ENCODE measurements around the gene PPIL3. TPM values are rescaled to one million over a fixed set of nuclear protein-coding genes. Genes with fewer than 3 reads are reported as not detected.
"Not testable (repeated sequence)": the region's sequence is repeated elsewhere in the genome, so short reads cannot be mapped to it uniquely, and the experiment has no call there.

PPIL3 gene
- polyA plus RNA-seq, 1 of the 3 experiments (the other 2 are of a cell fraction), result 44.9 TPM

DNA sequence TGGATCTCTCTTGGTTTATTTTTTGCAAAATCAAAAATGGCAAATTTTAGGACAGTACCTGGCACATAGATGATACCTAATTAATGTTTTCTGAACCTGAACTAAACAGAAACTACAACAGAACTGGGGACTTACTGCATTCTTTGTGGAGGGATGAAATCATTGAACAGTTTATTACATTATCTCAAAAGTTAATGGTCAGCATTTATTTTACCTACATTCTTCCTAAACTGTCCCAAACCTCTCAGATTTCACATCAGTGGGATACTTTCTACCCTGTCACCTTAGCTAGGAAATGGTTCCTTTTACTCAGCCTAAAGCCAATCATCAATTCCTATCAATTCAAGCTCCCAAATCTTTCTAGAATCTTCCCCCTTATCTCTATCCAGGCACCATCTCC, 10.6 kb upstream of the PPIL3 start:
- no peak overlapping the region for H2AFZ ChIP-seq (ENCODE audit: low read depth)
- no peaks in the 10 kb centered on the region; a peak in 1 of 4 replicates for H3K4me1 ChIP-seq (ENCODE audit: control insufficient read depth in 1 of 2, insufficient read depth in 2 of 2, low read depth in 1 of 2, low read length in 1 of 2)
- H3K79me2 ChIP-seq (ENCODE audit: insufficient read depth), result no peaks in the 10 kb centered on the region

GRCh38 chr2:200881715-200882249, 7.1 kb downstream of the PPIL3 start:
- H4K20me1 ChIP-seq (ENCODE audit: insufficient read depth); H3F3A ChIP-seq (replicated peaks; ENCODE audit: insufficient read depth); H3K4me1 ChIP-seq (ENCODE audit: control insufficient read depth in 1 of 2, insufficient read depth in 2 of 2, low read depth in 1 of 2, low read length in 1 of 2); H3K79me2 ChIP-seq (ENCODE audit: insufficient read depth); H3K4me2 ChIP-seq; H3K27me3 ChIP-seq (ENCODE audit: insufficient read depth); CTCF ChIA-PET; H3K9me3 ChIP-seq; POLR2A ChIA-PET; H3K9ac ChIP-seq; H3K27ac ChIP-seq (ENCODE audit: low read depth in 2 of 2, low read length in 1 of 2); H3K9me2 ChIP-seq; H2AFZ ChIP-seq (ENCODE audit: low read depth); H3K4me3 ChIP-seq (ENCODE audit: low read depth in 2 of 2, low read length in 1 of 2); DNase-seq: not testable (repeated sequence)
- H3K36me3 ChIP-seq (replicated peaks in 1 of 2; ENCODE audit: control insufficient read depth in 1 of 2, insufficient read depth in 2 of 2, low read length in 1 of 2), result peaks cover 25 to 68% of the 10 kb centered on the region in 2 experiments
- WGBS (ENCODE audit: low lambda C conversion rate), result 87% methylated on average over 2 of the region's 2 CpGs

More for the DNA sequence above, 10.6 kb upstream of the PPIL3 start:
- ChIA-PET POLR2A (no interaction called here), CTCF (no interaction called here)
- Histone ChIP-seq H3K27me3 (ENCODE audit: insufficient read depth) (no peaks in the 10 kb centered on the region), H3K27ac (ENCODE audit: low read depth in 2 of 2, low read length in 1 of 2) (no peak overlapping the region), H3K9ac (no peak overlapping the region), H3F3A (replicated peaks; ENCODE audit: insufficient read depth) (peaks cover 38% of the 10 kb centered on the region), H3K9me3 (no peaks in the 10 kb centered on the region), H3K9me2 (no peaks in the 10 kb centered on the region), H4K20me1 (ENCODE audit: insufficient read depth) (no peaks in the 10 kb centered on the region), H3K36me3 (replicated peaks in 1 of 2; ENCODE audit: control insufficient read depth in 1 of 2, insufficient read depth in 2 of 2, low read length in 1 of 2) (peaks cover 72 to 76% of the 10 kb centered on the region in 2 experiments), H3K4me3 (ENCODE audit: low read depth in 2 of 2, low read length in 1 of 2) (no peak overlapping the region), H3K4me2 (no peak overlapping the region)
- DNase-seq, result no peak
- TF ChIP-seq RAD21 (IDR thresholded peaks at IDR 0.05; ENCODE audit: low read length) (no peak), RXRA (IDR thresholded peaks at IDR 0.05; ENCODE audit: borderline replicate concordance, low read depth) (no peak), NRF1 (IDR thresholded peaks at IDR 0.05; ENCODE audit: low read depth, low read length) (no peak), ELF1 (IDR thresholded peaks at IDR 0.05) (no peak), RCOR1 (IDR thresholded peaks at IDR 0.05; ENCODE audit: low read length) (no peak), MXI1 (IDR thresholded peaks at IDR 0.05; ENCODE audit: low read depth, low read length) (no peak), EP300 (IDR thresholded peaks at IDR 0.05; ENCODE audit: borderline replicate concordance in 1 of 2, low read depth in 1 of 2, low read length in 1 of 2) (no peak), FOXJ3 (CRISPR knock-in tag; IDR thresholded peaks at IDR 0.05) (no peak), JUND (IDR thresholded peaks at IDR 0.05) (no peak)

GRCh38 chr2:200878289-200878880, 10.5 kb downstream of the PPIL3 start:
- H3K4me1 ChIP-seq (ENCODE audit: control insufficient read depth in 1 of 2, insufficient read depth in 2 of 2, low read depth in 1 of 2, low read length in 1 of 2), result no peaks in the 10 kb centered on the region
- ChIA-PET POLR2A (interaction anchor here (1.0 kb wide), 1 partner anchor 51 kb away, joined by 3 read pairs; no protein-coding TSS in a partner anchor), CTCF (interaction anchor here (0.7 to 0.9 kb wide), 2 partner anchors 9 to 165 kb away, joined by 3 to 4 read pairs; no protein-coding TSS in a partner anchor)
- no peak overlapping the region for H3K4me3 ChIP-seq (ENCODE audit: low read depth in 2 of 2, low read length in 1 of 2)
- TF ChIP-seq JUND (IDR thresholded peaks at IDR 0.05) (no peak), REST (IDR thresholded peaks at IDR 0.05; ENCODE audit: low read depth, low read length) (no peak), RXRA (IDR thresholded peaks at IDR 0.05; ENCODE audit: borderline replicate concordance, low read depth) (no peak), POLR2AphosphoS5 (IDR thresholded peaks at IDR 0.05; ENCODE audit: low read depth, low read length) (no peak), ELF1 (IDR thresholded peaks at IDR 0.05) (no peak), RFX5 (IDR thresholded peaks at IDR 0.05; ENCODE audit: low read length) (no peak)
- TF ChIP-seq, protein P1, sequence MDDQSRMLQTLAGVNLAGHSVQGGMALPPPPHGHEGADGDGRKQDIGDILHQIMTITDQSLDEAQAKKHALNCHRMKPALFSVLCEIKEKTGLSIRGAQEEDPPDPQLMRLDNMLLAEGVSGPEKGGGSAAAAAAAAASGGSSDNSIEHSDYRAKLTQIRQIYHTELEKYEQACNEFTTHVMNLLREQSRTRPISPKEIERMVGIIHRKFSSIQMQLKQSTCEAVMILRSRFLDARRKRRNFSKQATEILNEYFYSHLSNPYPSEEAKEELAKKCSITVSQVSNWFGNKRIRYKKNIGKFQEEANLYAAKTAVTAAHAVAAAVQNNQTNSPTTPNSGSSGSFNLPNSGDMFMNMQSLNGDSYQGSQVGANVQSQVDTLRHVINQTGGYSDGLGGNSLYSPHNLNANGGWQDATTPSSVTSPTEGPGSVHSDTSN (IDR thresholded peaks at IDR 0.05), result no peak
- no peaks in the 10 kb centered on the region for H3K9me3 ChIP-seq
- H3K36me3 ChIP-seq (replicated peaks in 1 of 2; ENCODE audit: control insufficient read depth in 1 of 2, insufficient read depth in 2 of 2, low read length in 1 of 2), result peaks cover 21 to 84% of the 10 kb centered on the region in 2 experiments
- no peak for DNase-seq
- H4K20me1 ChIP-seq (ENCODE audit: insufficient read depth), result no peaks in the 10 kb centered on the region
- no peaks in the 10 kb centered on the region for H3K9me2 ChIP-seq
- H3K79me2 ChIP-seq (ENCODE audit: insufficient read depth), result no peaks in the 10 kb centered on the region
- H3K27ac ChIP-seq (ENCODE audit: low read depth in 2 of 2, low read length in 1 of 2), result no peak overlapping the region
- no peaks in the 10 kb centered on the region for H3F3A ChIP-seq (replicated peaks; ENCODE audit: insufficient read depth)
- H2AFZ ChIP-seq (ENCODE audit: low read depth), result no peak overlapping the region
- H3K9ac ChIP-seq, result no peak overlapping the region
- 100% methylated on average over 2 of the region's 2 CpGs for WGBS (ENCODE audit: low lambda C conversion rate)
- H3K4me2 ChIP-seq, result no peak overlapping the region
- H3K27me3 ChIP-seq (ENCODE audit: insufficient read depth), result no peaks in the 10 kb centered on the region

Measured in SK-N-SH (cell line).